ENCODE data around the gene MYH14.

DNA sequence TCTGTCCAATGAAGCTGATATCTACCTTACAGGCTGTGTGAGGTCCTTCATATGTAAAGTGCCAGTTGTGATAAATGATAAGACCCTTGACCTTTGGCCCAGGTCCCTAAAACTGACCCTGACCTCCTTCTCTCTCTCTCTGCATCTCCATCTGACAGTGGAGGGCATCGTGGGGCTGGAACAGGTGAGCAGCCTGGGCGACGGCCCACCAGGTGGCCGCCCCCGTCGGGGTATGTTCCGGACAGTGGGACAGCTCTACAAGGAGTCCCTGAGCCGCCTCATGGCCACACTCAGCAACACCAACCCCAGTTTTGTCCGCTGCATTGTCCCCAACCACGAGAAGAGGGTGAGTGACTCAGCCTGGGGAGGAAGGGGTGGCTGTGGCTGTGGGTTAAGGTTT lies 53.7 kb downstream of the MYH14 start:
- TF ChIP-seq TAF1 (IDR thresholded peaks at IDR 0.05; ENCODE audit: control insufficient read depth, extremely low read depth, insufficient read depth, low read length, severe bottlenecking) (no peak), SMAD1 (IDR thresholded peaks at IDR 0.05; ENCODE audit: low read depth, low read length, partially characterized antibody) (no peak), ARNT (IDR thresholded peaks at IDR 0.05) (no peak), ESRRA (IDR thresholded peaks at IDR 0.05; ENCODE audit: borderline replicate concordance, low read depth) (no peak), RAD21 (CRISPR knock-in tag; conservative IDR thresholded peaks at IDR 0.05 in 1 of 2, IDR thresholded peaks at IDR 0.05 in 1 of 2) (no peak), HNRNPK (IDR thresholded peaks at IDR 0.05; ENCODE audit: low read depth, low read length, poor library complexity, severe bottlenecking) (no peak), POLR2A (conservative IDR thresholded peaks at IDR 0.05) (no peak), NBN (IDR thresholded peaks at IDR 0.05; ENCODE audit: low read depth) (no peak), ATF7 (IDR thresholded peaks at IDR 0.05) (no peak), JUN (IDR thresholded peaks at IDR 0.05; ENCODE audit: borderline replicate concordance, low read depth, low read length) (no peak), JUN (CRISPR knock-in tag; IDR thresholded peaks at IDR 0.05; ENCODE audit: borderline replicate concordance) (no peak)
- TF ChIP-seq, protein P1, sequence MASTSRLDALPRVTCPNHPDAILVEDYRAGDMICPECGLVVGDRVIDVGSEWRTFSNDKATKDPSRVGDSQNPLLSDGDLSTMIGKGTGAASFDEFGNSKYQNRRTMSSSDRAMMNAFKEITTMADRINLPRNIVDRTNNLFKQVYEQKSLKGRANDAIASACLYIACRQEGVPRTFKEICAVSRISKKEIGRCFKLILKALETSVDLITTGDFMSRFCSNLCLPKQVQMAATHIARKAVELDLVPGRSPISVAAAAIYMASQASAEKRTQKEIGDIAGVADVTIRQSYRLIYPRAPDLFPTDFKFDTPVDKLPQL (IDR thresholded peaks at IDR 0.05; ENCODE audit: extremely low read depth, insufficient read length): no peak
- TF ChIP-seq, protein P2, sequence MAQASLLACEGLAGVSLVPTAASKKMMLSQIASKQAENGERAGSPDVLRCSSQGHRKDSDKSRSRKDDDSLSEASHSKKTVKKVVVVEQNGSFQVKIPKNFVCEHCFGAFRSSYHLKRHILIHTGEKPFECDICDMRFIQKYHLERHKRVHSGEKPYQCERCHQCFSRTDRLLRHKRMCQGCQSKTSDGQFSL (CRISPR knock-in tag; IDR thresholded peaks at IDR 0.05): no peak
- TF ChIP-seq, protein P2 (tag; IDR thresholded peaks at IDR 0.05): no peak

Measured in K562 (cell line).